IPS-15b (cell line): ENCODE data around the gene PRELP.

ENCODE experiments used
- H3K27me3 ChIP-seq: one replicate; pipeline ENCODE4 v1.6.1; 2013; ENCODE audit warnings: low read length; ENCODE audit not compliant: control insufficient read depth, insufficient read depth
- H3K36me3 ChIP-seq: one replicate; pipeline ENCODE4 v1.6.1; 2013; ENCODE audit warnings: low read length; ENCODE audit not compliant: control insufficient read depth, insufficient read depth
- H3K4me1 ChIP-seq: one replicate; pipeline ENCODE4 v1.6.1; 2013; ENCODE audit warnings: mild to moderate bottlenecking, low read length; ENCODE audit not compliant: control insufficient read depth, insufficient read depth
- H3K4me3 ChIP-seq: one replicate; pipeline ENCODE4 v1.5.1; 2013; ENCODE audit warnings: low read depth, low read length
- H3K9ac ChIP-seq: one replicate; pipeline ENCODE4 v1.6.1; 2013; ENCODE audit warnings: low read depth, mild to moderate bottlenecking, low read length
- H3K9me3 ChIP-seq: one replicate; pipeline ENCODE4 v1.6.1; 2013; ENCODE audit warnings: mild to moderate bottlenecking, low read length; ENCODE audit not compliant: control insufficient read depth, insufficient read depth

The PRELP gene

DNA sequence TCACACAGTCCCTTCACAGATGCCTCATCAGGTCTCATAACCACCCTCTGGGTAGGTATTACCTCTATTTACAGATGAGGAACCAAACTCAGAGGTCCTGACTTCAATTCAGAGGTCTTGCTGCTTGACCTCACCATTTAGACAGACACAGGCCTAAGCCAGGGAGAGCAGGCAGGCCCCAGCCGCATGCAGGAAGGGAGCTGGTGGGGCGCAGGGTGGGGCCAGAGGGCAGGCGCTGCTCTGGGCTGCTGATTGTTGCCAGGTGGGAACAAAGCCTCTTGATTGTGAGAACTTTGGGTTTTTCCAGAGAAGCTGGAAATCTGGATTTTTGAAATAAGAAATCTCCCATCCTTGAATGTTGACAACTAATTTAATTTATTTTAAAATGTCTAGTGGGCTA lies 19.9 kb upstream of the PRELP start:
- Histone ChIP-seq H3K27me3 (no peaks in the 10 kb centered on the region), H3K9ac (no peak overlapping the region), H3K4me3 (no peak overlapping the region), H3K9me3 (no peaks in the 10 kb centered on the region), H3K36me3 (no peaks in the 10 kb centered on the region), H3K4me1 (peaks cover 7% of the 10 kb centered on the region)

- no peaks in the 10 kb centered on the region for H3K36me3 ChIP-seq
- H3K4me1 ChIP-seq = peaks cover 7% of the 10 kb centered on the region
- no peaks in the 10 kb centered on the region for H3K9me3 ChIP-seq
- H3K9ac ChIP-seq = no peak overlapping the region
- H3K4me3 ChIP-seq = no peak overlapping the region
- H3K27me3 ChIP-seq = no peaks in the 10 kb centered on the region
These were observed 19.0 kb upstream of the PRELP start for GRCh38 chr1:203456577-203456976.

GRCh38 chr1:203458078-203458477 lies 17.5 kb upstream of the PRELP start:
- Histone ChIP-seq H3K36me3 (no peaks in the 10 kb centered on the region), H3K9me3 (no peaks in the 10 kb centered on the region), H3K27me3 (no peaks in the 10 kb centered on the region), H3K4me1 (peaks cover 7% of the 10 kb centered on the region), H3K4me3 (no peak overlapping the region), H3K9ac (no peak overlapping the region)

DNA sequence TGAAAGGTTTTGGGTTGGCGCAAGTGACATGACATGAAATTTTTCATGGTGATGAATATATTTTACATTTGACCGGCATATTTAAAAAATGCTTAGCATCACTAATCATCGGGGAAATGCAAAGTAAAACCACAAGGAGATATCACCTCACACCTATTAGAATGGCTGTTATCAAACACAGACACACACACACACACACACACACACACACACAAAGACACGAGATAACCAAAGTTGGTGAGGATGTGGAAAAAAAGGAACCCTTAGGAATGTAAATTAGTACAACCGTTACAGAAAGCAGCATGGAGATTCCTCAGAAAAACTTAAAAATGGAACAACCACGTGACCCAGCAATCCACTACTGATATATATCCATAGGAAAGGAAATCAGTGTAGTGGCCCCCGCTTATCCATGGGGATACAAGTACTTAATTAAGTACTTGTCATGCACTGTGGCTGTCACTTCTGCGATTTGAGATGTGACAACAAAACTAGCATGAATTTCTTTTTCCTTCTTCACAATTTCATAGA lies 15.9 kb upstream of the PRELP start:
- H3K4me1 ChIP-seq = peaks cover 8% of the 10 kb centered on the region
- no peak overlapping the region for H3K4me3 ChIP-seq
- no peaks in the 10 kb centered on the region for H3K27me3 ChIP-seq
- no peaks in the 10 kb centered on the region for H3K9me3 ChIP-seq
- no peak overlapping the region for H3K9ac ChIP-seq
- no peaks in the 10 kb centered on the region for H3K36me3 ChIP-seq

- H3K4me3 ChIP-seq = no peak overlapping the region
- H3K36me3 ChIP-seq = no peaks in the 10 kb centered on the region
- H3K9ac ChIP-seq = no peak overlapping the region
- no peaks in the 10 kb centered on the region for H3K27me3 ChIP-seq
- H3K4me1 ChIP-seq = peaks cover 8% of the 10 kb centered on the region
- H3K9me3 ChIP-seq = no peaks in the 10 kb centered on the region
These were observed 13.9 kb upstream of the PRELP start for GRCh38 chr1:203461717-203462116.

GRCh38 chr1:203462143-203462542 lies 13.5 kb upstream of the PRELP start:
- Histone ChIP-seq H3K4me1 (peaks cover 5% of the 10 kb centered on the region), H3K4me3 (no peak overlapping the region), H3K9me3 (no peaks in the 10 kb centered on the region), H3K27me3 (no peaks in the 10 kb centered on the region), H3K9ac (no peak overlapping the region), H3K36me3 (no peaks in the 10 kb centered on the region)

DNA sequence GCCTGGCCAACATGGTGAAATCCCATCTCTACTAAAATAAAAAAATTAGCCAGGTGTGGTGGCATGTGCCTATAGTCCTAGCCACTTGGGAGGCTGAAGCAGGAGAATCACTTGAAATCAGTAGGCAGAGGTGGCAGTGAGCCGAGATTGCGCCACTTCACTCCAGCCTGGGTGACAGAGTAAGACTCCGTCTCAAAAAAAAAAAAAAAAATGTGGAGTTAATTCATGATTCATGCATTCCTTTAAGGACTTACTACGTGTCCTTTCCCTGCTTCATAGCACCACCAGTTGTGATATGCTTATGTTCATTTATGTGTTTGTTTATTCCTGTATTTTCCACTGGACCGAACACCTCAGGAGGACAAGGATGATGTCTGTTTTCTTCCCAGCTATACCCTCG lies 12.7 kb upstream of the PRELP start:
- no peak overlapping the region for H3K4me3 ChIP-seq
- H3K9me3 ChIP-seq = no peaks in the 10 kb centered on the region
- no peaks in the 10 kb centered on the region for H3K27me3 ChIP-seq
- peaks cover 5% of the 10 kb centered on the region for H3K4me1 ChIP-seq
- no peak overlapping the region for H3K9ac ChIP-seq
- no peaks in the 10 kb centered on the region for H3K36me3 ChIP-seq

DNA sequence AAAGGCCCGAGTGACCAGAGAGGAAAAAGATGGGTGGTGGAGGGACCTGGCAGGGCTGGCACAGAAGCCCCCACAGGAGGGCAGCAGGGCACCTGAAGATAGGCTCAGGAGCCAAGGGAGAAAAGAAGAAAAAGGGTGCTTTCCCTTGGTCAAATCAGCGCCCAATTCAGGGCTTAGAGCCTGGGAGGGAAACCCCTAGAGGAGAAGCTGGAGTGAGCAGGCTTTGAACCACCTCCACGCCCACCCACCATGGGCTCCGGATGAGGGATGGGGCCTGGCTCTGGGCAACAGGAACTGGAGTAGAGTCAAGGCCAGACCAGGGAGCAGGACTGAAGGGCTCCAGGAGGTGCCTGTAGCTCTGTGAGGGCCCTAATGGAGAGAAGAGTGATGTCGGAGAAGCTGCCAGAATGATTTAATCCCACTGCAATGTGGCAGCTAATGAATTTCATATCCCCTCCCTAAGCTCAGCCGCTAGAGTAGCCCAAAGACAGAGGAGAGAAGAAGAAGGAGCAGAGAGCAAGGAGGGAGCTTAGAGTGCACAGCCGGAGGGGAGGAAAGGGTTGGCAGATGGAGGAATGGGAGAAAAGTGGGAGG lies 12.0 kb upstream of the PRELP start:
- no peaks in the 10 kb centered on the region for H3K36me3 ChIP-seq
- peak overlapping the region; percentile 42 for H3K9ac ChIP-seq
- H3K9me3 ChIP-seq = no peaks in the 10 kb centered on the region
- H3K4me3 ChIP-seq = no peak overlapping the region
- H3K4me1 ChIP-seq = peaks cover 5% of the 10 kb centered on the region
- H3K27me3 ChIP-seq = no peaks in the 10 kb centered on the region

DNA sequence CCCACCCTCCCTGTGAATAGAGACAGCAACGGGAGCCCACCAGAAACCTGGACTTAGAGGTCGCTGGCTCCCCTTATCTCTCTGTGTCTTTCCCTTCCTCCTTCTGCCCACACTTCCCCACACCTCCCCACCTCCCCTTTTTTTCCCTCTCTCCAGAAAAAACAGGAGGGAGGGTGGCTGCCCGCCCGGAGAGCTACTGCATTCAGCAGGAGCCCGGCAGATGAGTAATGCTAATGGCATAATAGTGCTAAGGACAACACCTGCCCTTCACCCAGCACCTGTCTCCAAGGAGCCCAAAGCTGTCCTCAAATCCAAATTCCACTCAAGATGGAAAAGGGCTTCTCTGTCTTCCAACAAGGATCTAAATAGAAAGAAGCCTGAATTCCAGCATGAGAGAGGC lies 11.4 kb upstream of the PRELP start:
- Histone ChIP-seq H3K9ac (peak overlapping the region; percentile 42), H3K4me1 (peaks cover 5% of the 10 kb centered on the region), H3K36me3 (no peaks in the 10 kb centered on the region), H3K9me3 (no peaks in the 10 kb centered on the region), H3K27me3 (no peaks in the 10 kb centered on the region), H3K4me3 (no peak overlapping the region)

- no peaks in the 10 kb centered on the region for H3K36me3 ChIP-seq
- no peak overlapping the region for H3K9ac ChIP-seq
These were observed 10.9 kb upstream of the PRELP start for GRCh38 chr1:203464743-203465142.

GRCh38 chr1:203465146-203465798 lies 10.3 kb upstream of the PRELP start:
- Histone ChIP-seq H3K36me3 (no peaks in the 10 kb centered on the region), H3K4me3 (no peak overlapping the region), H3K4me1 (peaks cover 5% of the 10 kb centered on the region), H3K9me3 (no peaks in the 10 kb centered on the region), H3K27me3 (no peaks in the 10 kb centered on the region), H3K9ac (no peak overlapping the region)

More at GRCh38 chr1:203464743-203465142, 10.9 kb upstream of the PRELP start:
- H3K9me3 ChIP-seq = no peaks in the 10 kb centered on the region
- no peak overlapping the region for H3K4me3 ChIP-seq
- peaks cover 5% of the 10 kb centered on the region for H3K4me1 ChIP-seq
- H3K27me3 ChIP-seq = no peaks in the 10 kb centered on the region

DNA sequence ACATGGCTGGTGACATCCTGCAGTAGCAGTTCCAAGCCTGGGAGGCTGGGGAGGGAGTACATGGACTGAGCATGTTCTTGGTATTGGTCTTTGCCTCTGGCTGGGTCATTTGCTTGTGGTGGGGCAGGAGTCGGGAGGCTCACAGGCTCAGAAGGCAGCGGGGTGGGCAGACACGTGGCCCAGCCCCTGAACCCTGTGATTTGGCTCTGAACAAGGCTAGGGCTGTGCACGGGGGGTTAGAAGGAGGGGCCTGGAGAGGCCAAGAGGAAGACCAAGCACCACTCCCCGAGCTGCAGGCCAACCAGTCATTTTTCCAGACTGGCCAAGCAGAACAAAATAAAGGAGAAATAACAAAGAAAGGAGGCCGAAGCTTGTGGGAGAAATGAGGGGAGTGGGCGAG lies 9.7 kb upstream of the PRELP start:
- no peak overlapping the region for H3K9ac ChIP-seq
- H3K36me3 ChIP-seq = no peaks in the 10 kb centered on the region
- H3K4me3 ChIP-seq = no peak overlapping the region
- H3K9me3 ChIP-seq = no peaks in the 10 kb centered on the region
- peaks cover 5% of the 10 kb centered on the region for H3K4me1 ChIP-seq
- no peaks in the 10 kb centered on the region for H3K27me3 ChIP-seq
